Vagina (tissue), 2 donors: ENCODE measurements around the gene VILL.

Experiments used
- CTCF ChIP-seq, 3 experiments: fragments of 450-650 bp in 2 of 3; fragments of 200-600 bp in 1 of 3; sonication (generic) in 1 of 3; IDR thresholded peaks; one replicate each; pipeline ENCODE4 v1.5.1; 2017 to 2019; ENCODE audit warnings: antibody characterized with exemption in 3 of 3, mild to moderate bottlenecking in 2 of 3, moderate library complexity in 2 of 3
- POLR2A ChIP-seq, 2 donors: fragments of 450-650 bp; IDR thresholded peaks; one replicate each; pipeline ENCODE4 v1.6.1; 2017; ENCODE audit warnings: antibody characterized with exemption in 2 of 2, mild to moderate bottlenecking in 2 of 2, moderate library complexity in 2 of 2

GRCh38 chr3:38030126-38031021, 39.8 kb downstream of the VILL start:
- no peak for TF ChIP-seq CTCF (IDR thresholded peaks at IDR 0.05)
- TF ChIP-seq POLR2A (IDR thresholded peaks at IDR 0.05): no peak
